Panc1 (cell line): ENCODE measurements around the gene SKA2.

Source experiments
- POLR2AphosphoS5 ChIP-seq: IDR thresholded peaks from 2 replicates; pipeline ENCODE4 v1.6.1; 2012; ENCODE audit warnings: mild to moderate bottlenecking, low read depth, low read length, moderate library complexity
- TF ChIP-seq, protein P1 (sequence below): fragments of 450-650 bp; IDR thresholded peaks from 2 replicates; pipeline ENCODE4 v1.5.1; 2017; ENCODE audit warnings: mild to moderate bottlenecking
- TF ChIP-seq, protein P2 (sequence below), 2 experiments: IDR thresholded peaks; 2 replicates each; pipeline ENCODE4 v1.6.1; 2011 to 2012; ENCODE audit warnings: low read depth in 2 of 2, control low read depth in 1 of 2, low read length in 1 of 2, mild to moderate bottlenecking in 1 of 2, moderate library complexity in 1 of 2; ENCODE audit not compliant: insufficient read depth in 1 of 2

DNA sequence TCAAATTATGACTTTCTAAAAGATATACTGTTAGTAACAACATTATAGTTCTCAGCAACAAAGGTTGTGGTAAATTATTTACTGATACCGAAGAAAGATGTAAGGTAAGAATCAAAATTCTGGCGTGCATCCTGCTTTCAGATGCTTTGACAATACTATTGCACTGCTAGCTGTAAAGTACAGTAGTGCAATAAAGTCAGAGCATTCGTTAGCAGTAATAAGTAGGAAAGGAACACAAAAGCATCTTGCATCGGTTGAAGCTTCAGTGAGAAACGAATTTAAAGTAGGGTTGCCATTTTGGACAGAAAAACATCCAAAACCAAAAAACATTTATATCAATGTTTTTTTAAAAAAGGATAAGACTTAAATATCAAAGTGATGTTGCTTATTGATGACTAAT lies 4.0 kb downstream of the SKA2 start:
- TF ChIP-seq, protein P1, sequence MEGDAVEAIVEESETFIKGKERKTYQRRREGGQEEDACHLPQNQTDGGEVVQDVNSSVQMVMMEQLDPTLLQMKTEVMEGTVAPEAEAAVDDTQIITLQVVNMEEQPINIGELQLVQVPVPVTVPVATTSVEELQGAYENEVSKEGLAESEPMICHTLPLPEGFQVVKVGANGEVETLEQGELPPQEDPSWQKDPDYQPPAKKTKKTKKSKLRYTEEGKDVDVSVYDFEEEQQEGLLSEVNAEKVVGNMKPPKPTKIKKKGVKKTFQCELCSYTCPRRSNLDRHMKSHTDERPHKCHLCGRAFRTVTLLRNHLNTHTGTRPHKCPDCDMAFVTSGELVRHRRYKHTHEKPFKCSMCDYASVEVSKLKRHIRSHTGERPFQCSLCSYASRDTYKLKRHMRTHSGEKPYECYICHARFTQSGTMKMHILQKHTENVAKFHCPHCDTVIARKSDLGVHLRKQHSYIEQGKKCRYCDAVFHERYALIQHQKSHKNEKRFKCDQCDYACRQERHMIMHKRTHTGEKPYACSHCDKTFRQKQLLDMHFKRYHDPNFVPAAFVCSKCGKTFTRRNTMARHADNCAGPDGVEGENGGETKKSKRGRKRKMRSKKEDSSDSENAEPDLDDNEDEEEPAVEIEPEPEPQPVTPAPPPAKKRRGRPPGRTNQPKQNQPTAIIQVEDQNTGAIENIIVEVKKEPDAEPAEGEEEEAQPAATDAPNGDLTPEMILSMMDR = no peak
- TF ChIP-seq POLR2AphosphoS5 = no peak
- TF ChIP-seq, protein P2, sequence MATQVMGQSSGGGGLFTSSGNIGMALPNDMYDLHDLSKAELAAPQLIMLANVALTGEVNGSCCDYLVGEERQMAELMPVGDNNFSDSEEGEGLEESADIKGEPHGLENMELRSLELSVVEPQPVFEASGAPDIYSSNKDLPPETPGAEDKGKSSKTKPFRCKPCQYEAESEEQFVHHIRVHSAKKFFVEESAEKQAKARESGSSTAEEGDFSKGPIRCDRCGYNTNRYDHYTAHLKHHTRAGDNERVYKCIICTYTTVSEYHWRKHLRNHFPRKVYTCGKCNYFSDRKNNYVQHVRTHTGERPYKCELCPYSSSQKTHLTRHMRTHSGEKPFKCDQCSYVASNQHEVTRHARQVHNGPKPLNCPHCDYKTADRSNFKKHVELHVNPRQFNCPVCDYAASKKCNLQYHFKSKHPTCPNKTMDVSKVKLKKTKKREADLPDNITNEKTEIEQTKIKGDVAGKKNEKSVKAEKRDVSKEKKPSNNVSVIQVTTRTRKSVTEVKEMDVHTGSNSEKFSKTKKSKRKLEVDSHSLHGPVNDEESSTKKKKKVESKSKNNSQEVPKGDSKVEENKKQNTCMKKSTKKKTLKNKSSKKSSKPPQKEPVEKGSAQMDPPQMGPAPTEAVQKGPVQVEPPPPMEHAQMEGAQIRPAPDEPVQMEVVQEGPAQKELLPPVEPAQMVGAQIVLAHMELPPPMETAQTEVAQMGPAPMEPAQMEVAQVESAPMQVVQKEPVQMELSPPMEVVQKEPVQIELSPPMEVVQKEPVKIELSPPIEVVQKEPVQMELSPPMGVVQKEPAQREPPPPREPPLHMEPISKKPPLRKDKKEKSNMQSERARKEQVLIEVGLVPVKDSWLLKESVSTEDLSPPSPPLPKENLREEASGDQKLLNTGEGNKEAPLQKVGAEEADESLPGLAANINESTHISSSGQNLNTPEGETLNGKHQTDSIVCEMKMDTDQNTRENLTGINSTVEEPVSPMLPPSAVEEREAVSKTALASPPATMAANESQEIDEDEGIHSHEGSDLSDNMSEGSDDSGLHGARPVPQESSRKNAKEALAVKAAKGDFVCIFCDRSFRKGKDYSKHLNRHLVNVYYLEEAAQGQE (IDR thresholded peaks at IDR 0.05; ENCODE audit: insufficient read depth in 1 of 2, low read depth in 2 of 2, low read length in 1 of 2) = no peak
